Measurements from ENCODE around the gene PPIA. TPM values are rescaled to one million over a fixed set of nuclear protein-coding genes. Genes with fewer than 3 reads are reported as not detected.

Gene PPIA
- total RNA-seq, 1 experiment from 2014 or later = 2,465 TPM

DNA sequence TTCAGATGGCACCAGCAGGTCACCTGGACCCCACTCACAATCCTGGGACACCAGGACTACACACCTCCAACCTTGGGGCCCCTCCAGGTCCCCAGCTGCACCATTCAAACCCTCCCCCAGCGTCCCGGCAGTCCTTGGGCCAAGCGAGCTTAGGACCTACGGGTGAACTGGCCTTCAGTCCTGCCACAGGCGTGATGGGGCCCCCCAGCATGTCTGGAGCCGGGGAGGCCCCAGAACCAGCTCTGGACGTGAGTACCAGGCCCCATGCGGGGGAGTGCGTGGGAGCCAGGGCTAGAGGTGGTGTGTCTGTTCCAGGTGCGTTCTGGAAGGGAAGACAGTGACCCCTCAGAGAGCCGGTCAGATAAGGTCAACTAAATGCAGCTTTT is 30.1 kb upstream of the PPIA start (continued):
- TF ChIP-seq AR (CRISPR knock-in tag; IDR thresholded peaks at IDR 0.05) = no peak
- no peak for TF ChIP-seq ZNF532 (CRISPR knock-in tag; IDR thresholded peaks at IDR 0.05; ENCODE audit: borderline replicate concordance)
- no peak for TF ChIP-seq FOXJ3 (CRISPR knock-in tag; IDR thresholded peaks at IDR 0.05; ENCODE audit: borderline replicate concordance)
- TF ChIP-seq ZNF263 (CRISPR knock-in tag; IDR thresholded peaks at IDR 0.05; ENCODE audit: low read depth) = no peak
- no peak for TF ChIP-seq ATF1 (CRISPR knock-in tag; IDR thresholded peaks at IDR 0.05)
- TF ChIP-seq RELA (CRISPR knock-in tag; IDR thresholded peaks at IDR 0.05; ENCODE audit: borderline replicate concordance) = no peak
- TF ChIP-seq, protein P1, sequence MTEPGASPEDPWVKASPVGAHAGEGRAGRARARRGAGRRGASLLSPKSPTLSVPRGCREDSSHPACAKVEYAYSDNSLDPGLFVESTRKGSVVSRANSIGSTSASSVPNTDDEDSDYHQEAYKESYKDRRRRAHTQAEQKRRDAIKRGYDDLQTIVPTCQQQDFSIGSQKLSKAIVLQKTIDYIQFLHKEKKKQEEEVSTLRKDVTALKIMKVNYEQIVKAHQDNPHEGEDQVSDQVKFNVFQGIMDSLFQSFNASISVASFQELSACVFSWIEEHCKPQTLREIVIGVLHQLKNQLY (CRISPR knock-in tag; IDR thresholded peaks at IDR 0.05) = no peak
- no peak for TF ChIP-seq IRF2 (CRISPR knock-in tag; IDR thresholded peaks at IDR 0.05; ENCODE audit: borderline replicate concordance, low read depth)
- TF ChIP-seq NR1H2 (CRISPR knock-in tag; IDR thresholded peaks at IDR 0.05) = no peak
- no peak for TF ChIP-seq ELF4 (CRISPR knock-in tag; IDR thresholded peaks at IDR 0.05; ENCODE audit: low read depth)

DNA sequence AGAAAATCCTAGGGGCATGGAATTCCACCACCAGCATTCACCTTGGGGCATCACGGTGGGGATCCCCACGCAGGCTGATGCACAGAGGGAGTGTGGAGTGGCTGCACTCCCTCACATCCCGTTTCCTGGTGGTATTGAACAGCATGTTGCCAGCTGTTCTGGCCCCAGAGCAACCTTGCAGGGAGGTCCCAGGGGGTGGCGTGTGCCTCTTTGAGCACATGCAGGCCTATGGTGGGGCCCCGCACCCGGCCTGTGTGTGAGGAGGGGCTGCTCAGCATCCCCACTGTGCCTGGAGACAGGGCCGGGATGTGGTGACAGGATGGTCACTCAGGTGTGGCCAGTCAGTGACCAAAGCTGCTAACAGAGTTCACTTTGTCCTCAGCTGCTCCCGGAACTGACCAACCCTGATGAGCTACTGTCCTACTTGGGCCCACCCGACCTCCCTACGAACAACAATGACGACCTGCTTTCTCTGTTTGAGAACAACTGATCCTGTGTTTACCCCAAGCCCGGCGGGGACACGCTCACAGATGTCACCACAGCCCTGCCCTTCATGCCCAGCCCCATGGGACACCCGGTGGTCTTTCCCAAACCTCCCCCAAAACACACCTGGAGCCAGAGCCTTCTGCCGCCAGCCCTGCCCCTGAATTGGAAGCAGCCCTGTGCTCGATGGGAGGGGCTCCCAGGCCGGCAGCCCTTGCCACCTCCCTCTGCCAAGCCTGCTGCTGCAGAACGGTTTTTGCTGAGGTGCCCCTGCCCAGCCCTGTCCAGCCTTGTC is 29.2 kb upstream of the PPIA start:
- ATAC-seq (no peak), DNase-seq (ENCODE audit: low spot score) (no peak)
- Mint-ChIP-seq H3K9me3 (no peaks in the 10 kb centered on the region), H3K27me3 (ENCODE audit: low read depth) (no peaks in the 10 kb centered on the region), H3K4me3 (no peak overlapping the region), H3K27ac (no peak overlapping the region), H3K36me3 (peaks cover 52% of the 10 kb centered on the region), H3K4me1 (peaks cover 20% of the 10 kb centered on the region)
- ChIA-PET CTCF (interaction anchor here (0.9 to 1.6 kb wide), 4 partner anchors 17 to 197 kb away, joined by 3 to 5 read pairs (median 4); no protein-coding TSS in a partner anchor), POLR2A (interaction anchor here (1.4 kb wide), 1 partner anchor 57 kb away, joined by 3 read pairs; no protein-coding TSS in a partner anchor)
- TF ChIP-seq GTF2I (CRISPR knock-in tag; conservative IDR thresholded peaks at IDR 0.05) (no peak), CREB1 (CRISPR knock-in tag; IDR thresholded peaks at IDR 0.05) (no peak), RELA (CRISPR knock-in tag; IDR thresholded peaks at IDR 0.05; ENCODE audit: borderline replicate concordance) (no peak), TEAD4 (CRISPR knock-in tag; IDR thresholded peaks at IDR 0.05) (no peak), ZSCAN18 (CRISPR knock-in tag; IDR thresholded peaks at IDR 0.05) (no peak), NR2C2 (CRISPR knock-in tag; IDR thresholded peaks at IDR 0.05) (no peak)

Data from WTC11 (cell line).